ENCODE measurements around the gene PSMD11. TPM values are rescaled to one million over a fixed set of nuclear protein-coding genes. Genes with fewer than 3 reads are reported as not detected.

Gene PSMD11
- total and polyA plus RNA-seq, 2 of the 13 experiments (the other 11 are each of a cell fraction or from before 2014, with no cell fraction given) = 69.8 to 152 TPM

- no peak for ATAC-seq
- no peak overlapping the region for H3K27ac ChIP-seq (ENCODE audit: extremely low read length, insufficient read depth, low read length)
- CTCF ChIA-PET (ENCODE audit: low intra/inter-chr PET ratio, low total read pairs) = no interaction called here
- TF ChIP-seq IRF9 (CRISPR knock-in tag; IDR thresholded peaks at IDR 0.05; ENCODE audit: borderline replicate concordance) (no peak), ONECUT2 (CRISPR knock-in tag; IDR thresholded peaks at IDR 0.05) (no peak), ZNF546 (CRISPR knock-in tag; conservative IDR thresholded peaks at IDR 0.05) (no peak), MEIS1 (CRISPR knock-in tag; IDR thresholded peaks at IDR 0.05; ENCODE audit: borderline replicate concordance) (no peak), MED1 (CRISPR knock-in tag; IDR thresholded peaks at IDR 0.05) (no peak), KMT2B (CRISPR knock-in tag; IDR thresholded peaks at IDR 0.05) (no peak), ELF1 (CRISPR knock-in tag; IDR thresholded peaks at IDR 0.05) (no peak), JDP2 (CRISPR knock-in tag; IDR thresholded peaks at IDR 0.05; ENCODE audit: borderline replicate concordance) (no peak), REXO4 (CRISPR knock-in tag; IDR thresholded peaks at IDR 0.05; ENCODE audit: borderline replicate concordance) (no peak), GTF2F1 (IDR thresholded peaks at IDR 0.05; ENCODE audit: low read length) (no peak), ZNF710 (CRISPR knock-in tag; IDR thresholded peaks at IDR 0.05; ENCODE audit: borderline replicate concordance) (no peak), ZNF703 (CRISPR knock-in tag; IDR thresholded peaks at IDR 0.05; ENCODE audit: borderline replicate concordance) (no peak)
- TF ChIP-seq, protein P1, sequence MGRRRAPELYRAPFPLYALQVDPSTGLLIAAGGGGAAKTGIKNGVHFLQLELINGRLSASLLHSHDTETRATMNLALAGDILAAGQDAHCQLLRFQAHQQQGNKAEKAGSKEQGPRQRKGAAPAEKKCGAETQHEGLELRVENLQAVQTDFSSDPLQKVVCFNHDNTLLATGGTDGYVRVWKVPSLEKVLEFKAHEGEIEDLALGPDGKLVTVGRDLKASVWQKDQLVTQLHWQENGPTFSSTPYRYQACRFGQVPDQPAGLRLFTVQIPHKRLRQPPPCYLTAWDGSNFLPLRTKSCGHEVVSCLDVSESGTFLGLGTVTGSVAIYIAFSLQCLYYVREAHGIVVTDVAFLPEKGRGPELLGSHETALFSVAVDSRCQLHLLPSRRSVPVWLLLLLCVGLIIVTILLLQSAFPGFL (CRISPR knock-in tag; IDR thresholded peaks at IDR 0.05) = no peak
- intact Hi-C loops (cut with micrococcal nuclease; ENCODE audit: unreplicated experiment) = no loop called here
- WGBS (ENCODE audit: low lambda C conversion rate) = 92% methylated on average over 8 of the region's 10 CpGs
- no peak overlapping the region for H2AFZ ChIP-seq (ENCODE audit: low read length)
- H3K4me1 ChIP-seq (ENCODE audit: insufficient read depth, low read length) = peaks cover 34% of the 10 kb centered on the region
- POLR2A ChIA-PET = no interaction called here
- no peaks in the 10 kb centered on the region for H3K27me3 ChIP-seq (ENCODE audit: control insufficient read depth in 1 of 2, insufficient read depth in 2 of 2, low read length in 2 of 2)
- peaks cover 2 to 4% of the 10 kb centered on the region in 2 experiments; a peak in 2 of 5 replicates for H3K36me3 ChIP-seq (replicated peaks in 1 of 2; ENCODE audit: control insufficient read depth in 1 of 2, insufficient read depth in 2 of 2, low read length in 2 of 2)
- in situ Hi-C loops (cut with HindIII; ENCODE audit: extremely low pct_ligation_motif_present, low pct_unique_long_range_greater_than_20kb) = loop anchor here (10.0 kb wide), 1 partner anchor 265 kb away; no protein-coding TSS in a partner anchor
- no peak for FAIRE-seq
- no peaks in the 10 kb centered on the region for H4K20me1 ChIP-seq (ENCODE audit: insufficient read depth, low read length)
- H3K4me2 ChIP-seq (ENCODE audit: low read depth, low read length) = no peak overlapping the region
- H3K9ac ChIP-seq (ENCODE audit: insufficient read depth, low read depth, low read length) = no peak overlapping the region
- no peak overlapping the region for H3K4me3 ChIP-seq (replicated peaks in 1 of 3; ENCODE audit: insufficient read depth in 1 of 3, low read depth in 2 of 3, low read length in 3 of 3)
- H3K79me2 ChIP-seq (ENCODE audit: insufficient read depth, low read length) = no peaks in the 10 kb centered on the region
- no peaks in the 10 kb centered on the region for H3K9me3 ChIP-seq (ENCODE audit: low read length)
- no TSS peak for BruUV-seq (replicated peaks)
- no peak for DNase-seq (ENCODE audit: low spot score)
Observed at GRCh38 chr17:32489320-32490100, 45.2 kb downstream of the PSMD11 start.
